Right atrium auricular region (tissue), 2 donors: ENCODE results near the gene SLC16A7. TPM values are rescaled to one million over a fixed set of nuclear protein-coding genes. Genes with fewer than 3 reads are reported as not detected.

Source experiments
- DNase-seq: peaks from one replicate; pipeline ENCODE4 v3.0.0-alpha.2; 2019; ENCODE audit warnings: low spot score
- H3K27ac ChIP-seq, 2 donors: fragments of 200-600 bp; sonication (generic); 1 replicate in 1 of 2; 2 replicates in 1 of 2; pipeline ENCODE4 v1.5.1; 2016 to 2019
- H3K27me3 ChIP-seq, 2 donors: fragments of 200-600 bp; sonication (generic); one replicate each; pipeline versions ENCODE4 v1.5.1 to v1.6.0; 2017 to 2019
- H3K36me3 ChIP-seq: fragments of 200-600 bp; sonication (generic); one replicate; pipeline ENCODE4 v1.5.1; 2016
- H3K4me1 ChIP-seq, 2 donors: fragments of 200-600 bp; sonication (generic); one replicate each; pipeline versions ENCODE4 v1.5.1 to v1.6.0; 2017 to 2019
- H3K4me3 ChIP-seq, 2 donors: fragments of 200-600 bp; sonication (generic); 1 replicate in 1 of 2; 2 replicates in 1 of 2; pipeline ENCODE4 v1.5.1; 2017 to 2019; ENCODE audit warnings: mild to moderate bottlenecking in 1 of 2, moderate library complexity in 1 of 2
- H3K9me3 ChIP-seq, 2 donors: fragments of 200-600 bp; sonication (generic); one replicate each; pipeline ENCODE4 v1.5.1; 2019
- total RNA-seq, 2 donors: library from RNA; depleted of rRNA; stranded (reverse); fragments of >200 nt; gene quantifications; one replicate each; pipeline ENCODE4 v1.1.0, GENCODE V29; 2016
- TF ChIP-seq, protein P1 (sequence below), 2 donors: fragments of 200-600 bp; sonication (generic); IDR thresholded peaks; one replicate each; pipeline ENCODE4 v1.5.1; 2019; ENCODE audit warnings: antibody characterized with exemption in 2 of 2

Gene SLC16A7
- total RNA-seq, 2 donors from 2014 or later: 61.0 to 139 TPM

DNA sequence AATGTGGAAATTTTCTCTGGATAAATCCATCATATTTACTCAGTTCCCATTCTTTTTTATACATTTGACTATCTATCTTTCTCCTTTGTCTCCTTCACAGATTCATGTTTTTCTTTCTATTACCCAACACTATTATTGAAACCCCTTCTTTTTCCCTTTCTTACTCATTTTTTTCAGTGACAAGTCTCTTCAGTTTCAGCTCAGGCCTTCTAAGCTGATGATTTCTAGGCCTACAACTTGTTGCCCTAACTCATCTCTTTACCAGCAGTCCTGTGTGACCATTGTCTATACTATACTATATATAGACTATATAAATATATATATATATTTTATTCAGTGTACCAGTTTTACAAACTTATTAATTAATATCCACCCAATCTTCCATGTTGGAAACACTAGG, 31.8 kb downstream of the SLC16A7 start:
- peaks cover 0 to 8% of the 10 kb centered on the region in 2 donors for H3K4me1 ChIP-seq
- H3K9me3 ChIP-seq: no peaks in the 10 kb centered on the region
- TF ChIP-seq, protein P1, sequence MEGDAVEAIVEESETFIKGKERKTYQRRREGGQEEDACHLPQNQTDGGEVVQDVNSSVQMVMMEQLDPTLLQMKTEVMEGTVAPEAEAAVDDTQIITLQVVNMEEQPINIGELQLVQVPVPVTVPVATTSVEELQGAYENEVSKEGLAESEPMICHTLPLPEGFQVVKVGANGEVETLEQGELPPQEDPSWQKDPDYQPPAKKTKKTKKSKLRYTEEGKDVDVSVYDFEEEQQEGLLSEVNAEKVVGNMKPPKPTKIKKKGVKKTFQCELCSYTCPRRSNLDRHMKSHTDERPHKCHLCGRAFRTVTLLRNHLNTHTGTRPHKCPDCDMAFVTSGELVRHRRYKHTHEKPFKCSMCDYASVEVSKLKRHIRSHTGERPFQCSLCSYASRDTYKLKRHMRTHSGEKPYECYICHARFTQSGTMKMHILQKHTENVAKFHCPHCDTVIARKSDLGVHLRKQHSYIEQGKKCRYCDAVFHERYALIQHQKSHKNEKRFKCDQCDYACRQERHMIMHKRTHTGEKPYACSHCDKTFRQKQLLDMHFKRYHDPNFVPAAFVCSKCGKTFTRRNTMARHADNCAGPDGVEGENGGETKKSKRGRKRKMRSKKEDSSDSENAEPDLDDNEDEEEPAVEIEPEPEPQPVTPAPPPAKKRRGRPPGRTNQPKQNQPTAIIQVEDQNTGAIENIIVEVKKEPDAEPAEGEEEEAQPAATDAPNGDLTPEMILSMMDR (IDR thresholded peaks at IDR 0.05): no peak
- H3K4me3 ChIP-seq: no peak overlapping the region
- H3K27ac ChIP-seq: no peak overlapping the region
- DNase-seq: no peak
- no peaks in the 10 kb centered on the region for H3K27me3 ChIP-seq
- H3K36me3 ChIP-seq: no peaks in the 10 kb centered on the region

DNA sequence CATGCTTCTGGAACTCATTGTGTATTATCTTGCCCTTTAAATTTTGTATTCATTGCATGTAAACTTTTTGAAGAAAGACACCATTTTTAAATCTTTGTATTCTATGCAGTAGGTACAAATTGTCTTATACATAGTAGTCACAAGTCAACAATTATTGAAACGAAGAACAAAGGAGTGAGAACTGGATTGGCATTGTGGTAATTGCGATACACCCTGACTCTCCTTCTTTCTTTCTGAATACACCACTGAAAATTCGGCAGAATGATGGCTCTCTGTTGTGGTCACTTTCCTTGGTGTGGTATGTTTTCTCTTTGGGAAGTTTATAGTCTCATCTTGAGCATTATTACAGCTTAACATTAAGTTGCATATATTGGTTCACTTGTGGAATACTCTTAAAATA, 34.1 kb downstream of the SLC16A7 start:
- no peaks in the 10 kb centered on the region for H3K9me3 ChIP-seq
- no peaks in the 10 kb centered on the region for H3K27me3 ChIP-seq
- DNase-seq: no peak
- H3K4me3 ChIP-seq: no peak overlapping the region
- no peak overlapping the region for H3K27ac ChIP-seq
- no peaks in the 10 kb centered on the region for H3K36me3 ChIP-seq
- peaks cover 0 to 10% of the 10 kb centered on the region in 2 donors for H3K4me1 ChIP-seq
- TF ChIP-seq, protein P1 (IDR thresholded peaks at IDR 0.05): no peak

DNA sequence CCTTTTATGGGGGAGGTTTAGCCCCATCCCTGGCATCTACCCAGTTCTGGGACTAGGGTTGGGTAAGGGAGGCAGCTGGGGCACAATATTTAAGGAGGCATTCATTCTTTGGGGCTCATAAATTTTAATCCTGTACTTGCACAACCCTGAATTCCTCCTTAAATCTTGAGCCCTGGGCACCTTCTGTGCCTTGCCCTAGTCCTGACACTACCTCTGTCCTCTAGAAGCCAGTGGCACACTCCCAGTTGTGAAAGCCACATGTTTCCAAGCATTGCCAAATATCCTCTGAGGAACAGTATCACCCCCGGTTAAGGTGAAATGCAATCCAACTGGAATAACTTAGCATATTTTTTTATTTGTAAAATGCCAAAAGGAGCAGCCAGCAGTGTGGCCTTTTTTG, 36.6 kb downstream of the SLC16A7 start:
- no peak for DNase-seq
- Histone ChIP-seq H3K27me3 (no peaks in the 10 kb centered on the region), H3K4me1 (peaks cover 0 to 6% of the 10 kb centered on the region in 2 donors), H3K36me3 (no peaks in the 10 kb centered on the region), H3K9me3 (no peaks in the 10 kb centered on the region), H3K4me3 (no peak overlapping the region), H3K27ac (no peak overlapping the region)
- TF ChIP-seq, protein P1 (IDR thresholded peaks at IDR 0.05): no peak

DNA sequence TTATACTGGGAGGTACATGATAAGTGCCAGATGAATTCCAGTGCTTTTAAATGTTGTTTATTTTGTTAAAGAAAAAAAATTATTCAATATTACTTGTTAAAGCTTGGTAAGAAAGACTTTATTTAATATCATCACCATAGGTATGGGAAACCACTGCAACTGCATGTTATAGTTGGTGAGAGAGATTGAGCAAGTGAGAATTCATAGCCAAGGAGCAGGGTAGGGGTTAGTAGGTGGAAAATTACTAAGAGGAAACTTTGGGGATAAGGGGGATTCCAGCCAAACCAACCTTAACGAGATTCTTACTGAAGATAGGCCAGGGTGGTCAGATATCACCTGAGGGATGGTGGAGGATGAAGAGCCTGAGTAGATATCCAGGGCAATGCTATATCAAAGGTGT, 38.4 kb downstream of the SLC16A7 start:
- TF ChIP-seq, protein P1 (IDR thresholded peaks at IDR 0.05): no peak
- H3K4me1 ChIP-seq: peaks cover 0 to 13% of the 10 kb centered on the region in 2 donors
- no peaks in the 10 kb centered on the region for H3K36me3 ChIP-seq
- DNase-seq: no peak
- no peaks in the 10 kb centered on the region for H3K27me3 ChIP-seq
- no peak overlapping the region for H3K4me3 ChIP-seq
- no peaks in the 10 kb centered on the region for H3K9me3 ChIP-seq
- no peak overlapping the region for H3K27ac ChIP-seq

DNA sequence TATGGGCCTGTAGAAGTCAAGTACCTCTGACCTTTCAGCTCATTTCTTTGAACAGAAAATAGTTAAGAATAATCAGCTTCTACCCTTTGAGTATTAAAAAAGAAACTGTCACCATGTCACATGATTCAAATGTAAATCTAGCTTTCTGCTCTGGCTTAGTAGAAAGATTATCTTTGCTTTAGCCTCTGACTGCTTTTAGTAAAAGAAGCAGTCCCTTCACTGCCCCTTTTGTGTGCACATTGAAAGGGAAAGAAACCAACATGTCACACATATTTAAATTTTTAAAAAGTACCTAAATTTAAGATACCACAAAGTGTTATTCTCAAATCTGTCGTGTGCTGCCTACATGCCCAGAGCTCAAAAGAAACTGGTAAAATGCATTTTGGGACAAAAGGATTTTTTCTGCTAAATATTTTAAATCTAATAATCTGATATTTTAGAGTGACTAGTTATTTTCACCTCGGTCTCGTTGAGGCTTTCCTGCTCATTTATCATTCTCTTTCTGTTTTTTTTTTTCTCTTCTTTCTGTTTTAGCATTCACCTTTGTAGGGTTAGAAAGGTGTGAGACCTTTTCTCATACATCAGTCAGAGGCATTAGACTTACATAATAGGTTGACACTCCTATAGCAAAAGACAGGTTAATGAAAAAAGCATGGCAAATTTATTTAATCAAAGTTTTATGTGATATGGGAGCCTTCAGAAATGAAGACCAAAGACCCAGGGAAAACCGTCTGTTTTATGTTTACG, 41.3 kb downstream of the SLC16A7 start:
- TF ChIP-seq, protein P1 (IDR thresholded peaks at IDR 0.05): no peak
- no peaks in the 10 kb centered on the region for H3K27me3 ChIP-seq
- DNase-seq: no peak

DNA sequence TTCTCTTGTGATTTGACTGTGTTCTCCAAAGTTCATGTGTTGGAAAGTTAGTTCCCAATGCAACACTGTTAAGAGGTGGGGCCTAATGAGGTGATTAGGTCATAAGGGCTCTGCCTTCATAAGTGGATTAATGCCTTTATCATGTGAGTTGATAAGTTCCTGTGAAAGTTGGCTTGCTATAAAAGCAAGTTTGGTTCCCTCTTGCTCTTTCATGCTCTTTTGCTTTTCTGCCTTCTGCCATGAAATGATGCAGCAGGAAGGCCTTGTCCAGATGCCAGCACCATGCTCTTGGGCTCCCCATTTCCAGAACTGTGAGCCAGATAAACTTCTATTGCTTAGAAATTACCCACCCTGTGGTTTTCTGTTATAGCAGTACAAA, 41.9 kb downstream of the SLC16A7 start:
- Histone ChIP-seq H3K27ac (no peak overlapping the region), H3K27me3 (no peaks in the 10 kb centered on the region), H3K4me1 (peaks cover 0 to 8% of the 10 kb centered on the region in 2 donors), H3K9me3 (no peaks in the 10 kb centered on the region), H3K4me3 (no peak overlapping the region), H3K36me3 (no peaks in the 10 kb centered on the region)
- DNase-seq: no peak
- TF ChIP-seq, protein P1 (IDR thresholded peaks at IDR 0.05): no peak

More for the DNA sequence above, 41.3 kb downstream of the SLC16A7 start:
- peaks cover 0 to 13% of the 10 kb centered on the region in 2 donors for H3K4me1 ChIP-seq
- H3K4me3 ChIP-seq: no peak overlapping the region
- H3K9me3 ChIP-seq: no peaks in the 10 kb centered on the region
- H3K27ac ChIP-seq: no peak overlapping the region
- H3K36me3 ChIP-seq: no peaks in the 10 kb centered on the region
